GM18502 (cell line): ENCODE data around the gene TMEM141.
"Not testable (repeated sequence)": the region's sequence is repeated elsewhere in the genome, so short reads cannot be mapped to it uniquely, and the experiment has no call there.

Experiments
- ATAC-seq: cut with Tn5 transposase; IDR thresholded peaks from one replicate; pipeline ENCODE4 v1.9.1; 2021; ENCODE audit warnings: mild to moderate bottlenecking; ENCODE audit not compliant: unreplicated experiment, poor library complexity

The TMEM141 gene

DNA sequence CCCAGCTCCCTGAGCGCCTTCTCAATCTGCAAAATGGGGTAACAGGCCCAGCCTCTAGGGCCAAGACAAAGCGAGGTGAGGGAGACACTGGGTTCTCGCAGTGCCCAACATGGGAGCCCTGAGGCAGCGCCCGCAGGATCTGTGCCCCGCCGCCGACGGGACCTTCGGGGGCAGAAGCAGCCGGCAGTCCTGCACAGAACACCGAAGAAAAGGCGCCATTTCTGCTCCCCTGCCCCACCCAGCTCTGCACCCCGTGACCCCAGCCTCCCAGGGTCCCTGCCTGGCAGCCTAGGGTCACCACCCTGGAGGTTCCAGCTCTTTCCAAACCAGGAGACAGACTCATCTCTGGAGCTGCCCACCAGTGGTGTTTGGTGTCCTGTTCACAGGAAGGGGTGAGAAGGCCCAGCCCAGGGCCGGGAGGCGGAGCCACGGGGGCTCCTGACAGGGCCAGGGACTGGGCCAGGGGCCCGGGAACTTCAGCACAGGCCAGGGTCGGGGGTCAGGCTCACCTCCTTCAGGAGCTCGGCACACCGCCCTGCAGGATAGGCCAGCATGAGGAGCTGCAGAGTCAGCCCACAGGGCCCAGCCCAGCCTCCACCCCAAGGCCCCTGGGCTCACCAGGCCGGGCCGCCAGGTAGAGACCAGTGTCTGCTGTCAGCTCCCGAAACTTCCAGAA lies 36.4 kb upstream of the TMEM141 start:
- ATAC-seq, result no peak

DNA sequence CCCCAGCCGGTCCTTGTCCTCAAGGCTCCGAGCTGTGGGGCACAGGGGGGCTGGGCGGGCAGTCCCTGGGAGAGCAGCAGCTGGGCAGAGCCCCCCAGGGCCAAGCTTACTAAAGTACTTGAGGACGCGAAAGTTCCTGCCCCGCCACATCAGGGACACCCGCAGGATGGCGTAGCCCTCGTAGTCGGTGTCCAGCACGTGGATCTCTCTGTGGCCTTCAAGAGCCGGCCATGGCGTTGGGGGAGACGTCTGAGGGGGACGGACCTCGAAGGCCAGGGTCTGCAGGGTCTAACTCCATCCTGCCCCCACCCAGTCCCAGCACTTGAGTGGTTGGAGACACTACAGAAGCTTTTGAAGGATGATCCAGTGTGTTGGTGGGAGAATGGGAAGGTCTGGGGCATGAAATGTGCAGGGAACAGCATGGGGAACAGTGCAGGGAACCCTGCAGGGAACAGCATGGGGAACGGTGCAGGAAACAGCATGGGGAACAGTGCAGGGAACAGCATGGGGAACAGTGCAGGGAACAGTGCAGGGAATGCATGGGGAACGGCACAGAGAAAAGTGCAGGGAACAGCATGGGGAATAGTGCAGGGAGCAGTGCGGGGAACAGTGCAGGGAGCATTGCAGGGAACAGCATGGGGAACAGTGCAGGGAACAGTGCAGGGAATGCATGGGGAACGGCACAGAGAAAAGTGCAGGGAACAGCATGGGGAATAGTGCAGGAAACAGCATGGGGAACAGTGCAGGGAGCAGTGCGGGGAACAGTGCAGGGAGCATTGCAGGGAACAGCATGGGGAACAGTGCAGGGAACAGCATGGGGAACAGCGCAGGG lies 35.6 kb upstream of the TMEM141 start:
- not testable (repeated sequence) for ATAC-seq

DNA sequence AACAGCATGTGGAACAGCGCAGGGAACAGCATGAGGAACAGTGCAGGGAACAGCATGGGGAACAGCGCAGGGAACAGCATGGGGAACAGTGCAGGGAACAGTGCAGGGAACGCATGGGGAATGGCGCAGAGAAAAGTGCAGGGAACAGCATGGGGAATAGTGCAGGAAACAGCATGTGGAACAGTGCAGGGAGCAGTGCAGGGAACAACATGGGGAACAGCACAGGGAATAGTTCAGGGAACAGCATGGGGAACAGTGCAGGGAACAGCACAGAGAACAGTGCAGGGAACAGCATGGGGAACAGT lies 35.1 kb upstream of the TMEM141 start:
- ATAC-seq, result no peak

DNA sequence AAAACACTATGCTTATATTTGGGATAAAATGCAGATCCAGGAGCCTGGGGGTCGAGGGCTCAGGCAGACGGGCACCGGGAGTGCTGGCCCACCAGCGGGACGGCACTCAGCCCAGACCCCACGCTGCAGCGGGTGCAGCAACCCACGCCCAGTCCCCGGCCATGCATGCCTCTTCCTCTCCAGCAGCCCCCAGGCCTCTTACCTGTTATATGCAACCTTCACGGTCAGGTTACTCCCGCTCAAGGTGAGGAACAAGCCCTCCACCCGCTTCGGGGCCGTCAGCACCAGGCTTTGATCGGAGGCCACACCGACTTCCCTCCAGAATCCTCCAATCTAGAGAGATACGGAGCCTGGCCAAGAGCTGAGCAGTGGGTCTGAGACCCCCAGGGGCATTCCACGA lies 34.3 kb upstream of the TMEM141 start:
- no peak for ATAC-seq

DNA sequence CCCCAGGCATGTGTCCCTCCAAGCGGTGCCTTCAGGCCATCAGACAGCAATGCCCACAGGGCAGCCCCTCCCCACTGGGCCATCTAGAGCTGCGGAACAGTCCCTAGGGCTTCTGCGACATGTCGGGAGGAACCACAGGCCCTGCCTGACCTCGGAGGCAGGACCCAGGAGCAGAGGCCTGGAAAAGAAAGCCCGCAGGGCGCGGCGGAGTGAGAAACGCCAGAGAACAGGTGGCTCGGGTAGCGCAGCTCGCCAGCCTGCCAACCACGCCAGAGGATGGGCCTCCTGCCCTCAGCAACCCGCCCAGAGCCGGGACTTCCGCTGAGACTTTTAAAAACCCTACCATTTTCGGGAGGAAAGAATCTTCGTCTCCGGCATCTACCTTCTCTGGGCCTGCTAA lies 33.8 kb upstream of the TMEM141 start:
- no peak for ATAC-seq

DNA sequence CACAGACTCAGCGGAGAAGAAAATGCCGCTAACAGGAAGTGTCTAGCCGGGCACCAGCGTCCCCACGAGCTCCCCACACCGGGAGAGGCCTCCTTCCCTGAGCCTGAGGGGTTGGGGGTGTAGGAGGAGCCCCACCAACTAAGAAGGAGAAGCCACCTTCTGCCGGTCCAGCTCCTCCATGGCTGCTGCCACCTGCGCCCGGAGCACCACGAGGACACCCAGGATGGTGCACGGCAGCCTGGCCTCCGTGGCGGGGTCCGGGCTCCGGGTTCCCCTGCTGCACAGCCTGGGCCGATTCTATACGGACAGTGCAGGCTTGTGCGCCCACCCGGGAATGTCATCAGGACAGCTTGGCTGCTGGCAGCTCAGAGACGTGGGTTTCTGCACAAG lies 33.4 kb upstream of the TMEM141 start:
- ATAC-seq, result no peak

DNA sequence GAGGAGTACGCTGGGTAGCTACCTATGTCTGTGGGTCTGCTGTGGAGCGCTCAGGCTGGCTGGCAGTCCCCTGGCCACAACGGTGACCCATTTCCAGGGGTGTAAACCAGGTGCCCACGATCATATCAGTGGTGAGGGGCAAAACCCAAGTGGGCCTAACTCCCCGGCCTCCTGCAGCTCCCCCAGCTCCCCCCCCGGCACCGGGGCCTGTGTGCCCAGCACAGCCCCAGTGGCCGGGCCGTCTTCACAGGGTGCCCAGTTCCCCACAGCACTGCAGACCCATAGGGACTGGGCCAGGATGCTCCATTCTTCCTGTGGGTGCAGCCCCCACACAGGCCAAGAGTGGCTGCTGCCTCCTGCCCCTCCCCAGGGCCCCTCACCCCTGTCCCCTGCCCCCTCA lies 32.1 kb upstream of the TMEM141 start:
- ATAC-seq, result no peak

DNA sequence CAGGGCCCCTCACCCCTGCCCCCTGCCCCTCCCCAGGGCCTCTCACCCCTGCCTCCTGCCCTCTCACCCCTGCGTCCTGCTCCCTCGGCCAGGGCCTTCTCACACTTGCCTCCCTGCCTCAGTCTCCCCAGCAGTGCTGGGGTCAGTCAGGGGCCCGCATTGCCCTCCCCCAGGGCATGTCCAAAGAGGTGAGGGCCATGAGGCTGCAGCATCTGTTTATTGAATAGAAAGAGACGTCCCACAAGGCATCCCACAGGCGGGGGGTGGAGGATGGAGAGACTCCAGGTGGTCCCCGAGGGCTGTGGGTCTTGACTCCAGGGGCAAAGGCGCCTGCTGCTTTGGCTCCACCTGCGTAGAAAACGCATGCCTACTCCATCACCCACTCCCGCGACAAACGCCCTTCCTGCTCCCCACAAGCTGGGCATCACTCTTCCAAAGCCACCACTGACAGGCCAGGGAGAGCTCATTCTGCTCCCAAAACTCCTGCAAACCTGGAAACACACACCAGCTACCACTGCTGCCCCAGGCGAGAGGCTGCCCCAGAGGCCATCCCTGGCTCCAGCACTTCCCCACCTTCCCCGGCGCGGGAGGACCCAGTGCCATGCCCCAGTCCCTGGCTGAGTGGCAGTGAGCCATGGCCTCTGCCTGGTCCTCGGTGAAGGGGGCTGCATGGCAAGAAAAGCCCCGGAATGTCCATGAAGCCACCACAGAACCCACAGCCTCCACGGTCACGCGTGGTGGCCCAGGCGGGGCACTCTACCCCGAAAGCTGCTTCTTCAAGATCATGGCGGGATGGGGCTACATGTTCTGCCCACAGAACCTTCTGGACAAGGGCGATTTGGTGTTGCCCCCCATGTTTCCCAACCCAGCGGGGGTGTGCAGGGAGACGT lies 31.5 kb upstream of the TMEM141 start:
- ATAC-seq, result no peak

DNA sequence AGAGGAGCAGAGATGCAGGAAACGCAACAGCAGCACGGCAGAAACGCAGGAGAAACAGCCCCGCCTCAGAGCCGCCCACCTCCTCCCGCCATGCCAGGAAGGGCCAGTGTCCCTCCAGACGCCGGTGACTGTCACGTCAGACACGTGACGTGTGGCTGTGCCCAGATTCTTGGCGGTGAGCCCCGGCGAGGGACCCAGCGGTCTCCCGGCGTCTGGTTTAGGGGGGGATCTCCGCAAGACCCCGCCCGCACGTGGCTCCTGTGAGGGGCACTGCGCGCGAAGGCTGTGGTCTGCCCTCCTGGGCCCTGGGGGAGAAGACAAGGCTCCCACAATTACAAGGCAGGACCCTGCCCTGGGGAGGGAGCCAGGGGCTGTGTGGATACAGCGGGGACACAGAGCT lies 30.7 kb upstream of the TMEM141 start:
- no peak for ATAC-seq

DNA sequence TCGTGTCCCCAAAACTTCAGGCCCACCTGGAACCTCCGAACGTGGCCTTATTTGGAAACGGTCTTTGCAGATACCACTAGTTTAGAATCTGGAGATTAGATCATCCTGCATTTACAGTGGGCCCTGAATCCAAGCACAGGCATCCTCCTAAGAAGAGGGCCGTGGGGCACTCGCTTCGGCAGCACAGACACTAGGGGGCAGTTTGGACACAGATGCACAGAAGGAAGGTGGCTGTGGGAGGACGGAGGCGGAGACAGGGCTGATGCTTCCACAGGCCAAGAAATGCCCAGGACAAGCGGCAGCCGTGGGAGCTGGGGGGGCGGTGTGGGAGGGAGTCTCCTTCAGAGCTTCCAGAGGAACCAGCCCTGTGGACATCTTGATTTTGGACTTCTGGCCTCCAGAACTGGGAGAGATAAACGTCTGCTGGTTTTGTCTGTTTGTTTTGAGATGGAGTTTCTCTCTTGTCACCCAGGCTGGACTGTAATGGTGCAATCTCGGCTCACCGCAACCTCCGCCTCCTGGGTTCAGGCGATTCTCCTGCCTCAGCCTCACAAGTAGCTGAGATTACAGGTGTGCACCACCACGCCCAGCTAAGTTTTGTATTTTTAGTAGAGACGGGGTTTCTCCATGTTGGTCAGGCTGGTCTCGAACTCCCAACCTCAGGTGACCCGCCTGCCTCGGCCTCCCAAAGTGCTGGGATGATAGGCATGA lies 30.2 kb upstream of the TMEM141 start:
- not testable (repeated sequence) for ATAC-seq

DNA sequence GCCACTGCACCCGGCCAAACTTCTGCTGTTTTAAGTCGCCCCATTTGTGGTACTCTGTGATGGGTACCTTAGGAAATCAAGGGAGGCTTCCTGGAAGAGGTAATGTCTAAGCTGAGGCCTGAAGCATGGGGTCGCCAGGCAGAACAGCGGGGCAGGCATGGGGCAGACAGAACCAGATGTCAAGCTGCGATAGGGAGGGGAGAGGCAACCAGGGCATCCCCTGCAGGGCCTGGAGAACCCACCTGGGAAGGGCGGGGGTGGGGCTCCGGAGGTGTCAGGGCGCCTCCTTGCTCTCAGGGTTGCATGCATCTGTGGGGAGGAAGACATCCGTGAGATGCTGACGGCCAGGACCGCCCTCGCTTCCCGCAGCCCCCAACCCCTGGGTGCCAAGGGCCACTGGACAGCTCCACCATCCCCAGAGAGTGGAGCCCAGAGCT lies 29.6 kb upstream of the TMEM141 start:
- ATAC-seq, result no peak

DNA sequence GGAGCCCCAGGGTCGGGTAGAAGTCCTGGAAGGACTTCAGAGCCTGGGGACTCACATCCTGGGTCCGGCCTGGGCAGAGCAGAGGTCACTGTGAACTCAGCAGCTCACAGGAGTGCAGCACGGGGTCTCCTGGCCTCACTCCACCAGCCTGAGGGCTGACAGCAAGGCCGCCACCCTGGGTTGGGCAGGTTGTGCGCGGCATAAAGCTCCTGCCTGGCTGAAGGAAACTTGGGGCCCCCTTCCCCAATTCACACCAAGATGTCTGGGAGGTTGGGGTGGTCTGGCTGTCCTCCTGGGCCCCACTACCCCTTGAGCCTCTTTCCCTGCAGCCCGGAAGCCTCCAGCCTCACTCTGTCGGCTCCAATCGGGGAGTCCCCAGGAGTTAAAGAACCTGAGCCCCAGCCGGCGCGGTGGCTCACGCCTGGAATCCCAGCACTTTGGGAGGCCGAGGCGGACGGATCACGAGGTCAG lies 28.9 kb upstream of the TMEM141 start:
- no peak for ATAC-seq

DNA sequence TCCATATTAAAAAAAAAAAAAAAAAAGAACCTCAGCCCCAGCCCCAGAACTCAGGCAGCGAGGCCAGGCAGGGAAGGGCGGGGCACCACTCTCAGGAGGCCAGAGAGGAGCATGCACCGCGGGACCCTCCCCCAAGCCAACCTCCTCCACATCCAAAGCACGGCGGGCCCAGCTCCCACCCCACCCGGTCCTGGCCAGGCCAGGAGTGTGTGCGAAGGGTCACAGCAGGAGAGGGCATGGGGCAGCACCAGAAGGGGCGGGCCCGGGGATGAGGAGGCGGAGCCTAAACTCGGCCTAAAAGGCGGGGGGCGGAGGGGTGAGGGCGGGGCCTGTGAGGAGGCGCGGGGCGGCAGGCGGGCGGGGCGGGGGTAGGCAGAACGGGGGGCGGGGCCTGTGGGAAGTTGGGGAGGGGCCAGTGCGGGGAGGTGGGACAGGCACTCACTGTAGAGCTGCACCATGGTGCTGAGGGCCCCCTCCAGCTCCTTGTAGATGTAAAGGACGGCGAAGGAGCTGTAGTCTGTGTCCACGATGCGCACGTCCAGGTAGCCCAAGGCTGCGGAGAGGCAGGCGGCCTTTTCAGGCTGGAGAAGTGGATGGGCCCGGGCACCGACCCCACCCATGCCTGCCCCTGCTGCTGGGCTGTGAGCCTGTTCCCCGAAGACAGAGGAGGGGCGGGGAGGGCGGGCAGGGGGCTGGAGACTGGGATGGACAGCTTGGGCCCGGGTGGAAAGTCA lies 28.1 kb upstream of the TMEM141 start:
- ATAC-seq, result no peak

DNA sequence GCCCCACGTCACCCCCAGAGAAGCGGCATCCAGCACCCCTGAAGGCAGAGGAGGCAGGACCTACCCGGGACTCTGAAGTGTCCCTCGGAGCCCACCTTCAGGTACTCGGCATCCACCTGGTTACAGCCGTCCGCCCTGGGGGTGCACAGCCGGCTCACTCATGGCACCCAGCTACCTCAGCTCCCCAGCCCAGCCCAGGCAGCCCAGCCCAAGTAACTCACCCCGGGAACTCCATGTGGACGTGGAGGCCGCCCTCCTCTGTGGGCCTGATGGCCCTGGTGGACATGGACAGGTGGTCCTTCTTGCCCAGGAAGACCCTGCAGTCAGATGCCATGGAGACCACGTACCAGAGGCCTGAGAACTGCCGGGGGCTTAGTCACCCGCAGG lies 27.5 kb upstream of the TMEM141 start:
- no peak for ATAC-seq

DNA sequence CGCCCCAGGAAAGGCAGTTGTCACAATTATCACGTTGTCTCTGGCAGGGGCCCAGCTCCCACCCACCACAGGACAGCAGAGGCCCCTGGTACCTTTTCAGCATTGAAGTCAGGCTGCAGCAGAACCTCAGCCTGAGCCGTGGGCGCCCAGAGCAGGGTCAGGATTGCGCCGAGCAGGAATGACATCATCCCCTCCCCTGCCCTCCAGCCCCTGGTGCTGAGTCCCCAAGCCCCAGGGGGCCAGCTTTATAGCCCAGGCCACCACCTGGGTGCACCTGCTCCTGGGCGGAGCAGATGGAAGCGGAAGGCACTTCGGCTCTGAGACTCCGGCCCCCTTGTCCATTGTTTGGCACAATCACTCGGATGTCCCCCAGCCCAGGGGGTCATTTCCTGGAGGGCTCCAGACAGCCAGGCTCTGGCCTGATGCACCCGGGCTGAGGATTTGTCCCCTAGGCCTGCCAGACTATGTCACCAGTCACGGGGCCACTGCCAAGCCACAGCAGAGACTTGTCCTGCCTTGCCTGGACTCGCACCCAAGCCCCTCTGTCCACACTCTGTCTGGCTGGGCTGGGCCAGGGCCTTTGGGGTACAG lies 26.7 kb upstream of the TMEM141 start, which contains the start of gene LCN15:
LCN15 (minus strand) TSS at position 218 of the 591 bp plus-strand sequence; CDS start at position 188, 30 bp downstream.
- no peak for ATAC-seq

DNA sequence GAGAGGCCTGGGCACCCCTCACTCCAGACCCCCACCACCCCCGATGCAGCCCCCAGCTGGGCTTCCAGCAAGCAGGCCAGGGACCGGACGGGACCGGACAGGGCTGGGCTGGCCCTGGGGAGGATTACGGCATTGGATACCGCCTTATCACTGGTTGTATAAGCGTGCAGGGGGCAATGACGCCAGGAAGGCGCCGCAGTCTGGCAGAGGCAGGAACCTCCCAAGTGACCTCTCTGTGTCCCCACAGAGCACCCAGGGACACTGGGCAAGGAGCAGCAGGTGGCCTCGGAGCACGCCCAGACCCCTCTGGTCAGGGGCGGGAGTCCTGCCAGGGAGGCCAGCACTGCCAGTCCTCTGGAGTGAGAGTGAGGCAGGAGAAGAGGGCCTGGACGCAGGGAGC lies 26.1 kb upstream of the TMEM141 start:
- ATAC-seq, result no peak

DNA sequence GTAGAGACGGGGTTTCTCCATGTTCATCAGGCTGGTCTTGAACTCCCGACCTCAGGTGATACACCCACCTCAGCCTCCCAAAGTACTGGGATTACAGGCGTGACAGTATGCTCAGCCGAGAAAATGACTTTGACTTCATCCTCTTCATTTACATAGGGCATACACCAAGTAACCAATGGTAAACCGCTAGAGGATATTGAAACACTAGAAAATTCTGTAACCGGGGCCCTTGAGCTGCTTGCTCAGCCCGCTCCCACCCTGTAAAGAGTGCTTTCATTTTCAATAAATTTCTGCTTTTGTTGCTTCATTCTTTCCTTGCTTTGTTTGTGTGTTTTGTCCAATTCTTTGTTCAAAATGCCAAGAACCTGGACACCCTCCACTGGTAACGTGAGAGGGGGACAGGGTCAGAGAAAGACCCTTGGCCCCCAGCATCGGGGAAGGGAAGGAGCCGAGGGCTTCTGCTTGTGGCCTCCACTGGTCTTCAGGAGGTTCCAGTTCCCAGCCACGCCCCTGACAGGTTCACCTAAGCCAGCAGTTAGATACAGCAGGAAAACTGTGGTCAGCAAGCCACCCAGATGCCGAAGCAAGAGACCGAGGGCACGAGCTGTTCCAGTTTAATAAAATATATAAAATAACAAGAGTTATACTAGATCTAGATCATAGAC lies 25.3 kb upstream of the TMEM141 start:
- not testable (repeated sequence) for ATAC-seq

DNA sequence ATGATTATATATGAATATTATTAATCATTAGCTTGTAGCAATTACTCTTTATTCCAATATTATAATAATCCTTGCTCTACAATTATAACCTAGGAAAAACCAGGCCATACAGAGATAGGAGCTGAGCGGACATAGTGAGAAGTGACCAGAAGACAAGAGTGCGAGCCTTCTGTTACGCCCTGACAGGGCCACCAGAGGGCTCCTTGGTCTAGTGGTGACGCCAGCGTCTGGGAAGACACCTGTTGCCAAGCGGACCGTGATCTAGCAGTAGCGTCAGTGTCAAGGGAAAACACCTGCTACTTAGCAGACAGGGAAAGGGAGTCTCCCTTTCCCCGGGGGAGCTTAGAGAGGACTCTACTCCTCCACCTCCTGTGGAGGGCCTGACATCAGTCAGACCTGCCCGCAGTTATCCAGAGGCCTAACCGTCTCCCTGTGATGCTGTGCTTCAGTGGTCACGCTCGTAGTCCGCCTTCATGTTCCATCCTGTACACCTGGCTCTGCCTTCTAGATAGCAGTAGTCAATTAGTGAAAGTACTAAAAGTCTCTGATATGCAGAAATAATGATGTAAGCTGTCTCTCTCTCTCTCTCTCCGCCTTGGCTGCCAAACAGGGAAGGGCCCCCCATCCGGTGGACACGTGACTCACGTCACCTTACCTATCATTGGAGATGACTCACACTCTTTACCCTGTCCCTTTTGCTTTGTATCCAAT lies 24.6 kb upstream of the TMEM141 start:
- ATAC-seq, result not testable (repeated sequence)
